ENCODE measurements around the gene YLPM1.

- TF ChIP-seq, protein P1, sequence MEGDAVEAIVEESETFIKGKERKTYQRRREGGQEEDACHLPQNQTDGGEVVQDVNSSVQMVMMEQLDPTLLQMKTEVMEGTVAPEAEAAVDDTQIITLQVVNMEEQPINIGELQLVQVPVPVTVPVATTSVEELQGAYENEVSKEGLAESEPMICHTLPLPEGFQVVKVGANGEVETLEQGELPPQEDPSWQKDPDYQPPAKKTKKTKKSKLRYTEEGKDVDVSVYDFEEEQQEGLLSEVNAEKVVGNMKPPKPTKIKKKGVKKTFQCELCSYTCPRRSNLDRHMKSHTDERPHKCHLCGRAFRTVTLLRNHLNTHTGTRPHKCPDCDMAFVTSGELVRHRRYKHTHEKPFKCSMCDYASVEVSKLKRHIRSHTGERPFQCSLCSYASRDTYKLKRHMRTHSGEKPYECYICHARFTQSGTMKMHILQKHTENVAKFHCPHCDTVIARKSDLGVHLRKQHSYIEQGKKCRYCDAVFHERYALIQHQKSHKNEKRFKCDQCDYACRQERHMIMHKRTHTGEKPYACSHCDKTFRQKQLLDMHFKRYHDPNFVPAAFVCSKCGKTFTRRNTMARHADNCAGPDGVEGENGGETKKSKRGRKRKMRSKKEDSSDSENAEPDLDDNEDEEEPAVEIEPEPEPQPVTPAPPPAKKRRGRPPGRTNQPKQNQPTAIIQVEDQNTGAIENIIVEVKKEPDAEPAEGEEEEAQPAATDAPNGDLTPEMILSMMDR (IDR thresholded peaks at IDR 0.05): no peak
- no peak for TF ChIP-seq ZFX (IDR thresholded peaks at IDR 0.05; ENCODE audit: borderline replicate concordance)
Observed at GRCh38 chr14:74771399-74771798, 8.3 kb downstream of the YLPM1 start.

All from 22Rv1 (cell line).